Peyer's patch (tissue), 4 donors: ENCODE measurements around the gene MTMR3.

Source experiments
- CTCF ChIP-seq, 6 experiments: fragments of 450-650 bp in 4 of 6; fragments of 200-600 bp in 2 of 6; sonication (generic) in 1 of 6; IDR thresholded peaks; one replicate each; pipeline ENCODE4 v1.5.1; 2017 to 2019; ENCODE audit warnings: antibody characterized with exemption in 6 of 6, mild to moderate bottlenecking in 3 of 6, moderate library complexity in 1 of 6
- POLR2A ChIP-seq, 2 donors: fragments of 450-650 bp; IDR thresholded peaks; one replicate each; pipeline ENCODE4 v1.5.1; 2017; ENCODE audit warnings: antibody characterized with exemption in 2 of 2, mild to moderate bottlenecking in 2 of 2, moderate library complexity in 2 of 2

DNA sequence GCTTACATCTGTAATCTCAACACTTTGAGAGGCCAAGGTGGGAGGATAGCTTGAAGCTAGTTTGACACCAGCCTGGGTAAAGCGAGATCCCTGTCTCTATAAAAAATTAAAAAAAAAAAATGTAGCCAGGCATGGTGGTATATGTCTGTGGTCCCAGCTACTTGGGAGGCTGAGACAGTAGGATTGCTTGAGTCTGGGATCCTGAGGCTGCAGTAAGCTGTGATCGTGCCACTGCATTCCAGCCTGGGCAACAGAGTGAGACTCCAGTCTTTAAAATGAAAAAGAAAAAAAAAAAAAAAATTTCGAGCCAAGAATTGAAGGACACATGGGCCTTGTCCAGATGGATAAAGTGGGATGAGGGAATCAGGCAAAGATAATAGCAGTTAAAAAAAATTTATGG, 62.5 kb downstream of the MTMR3 start:
- TF ChIP-seq CTCF (IDR thresholded peaks at IDR 0.05) (no peak), POLR2A (IDR thresholded peaks at IDR 0.05) (no peak)
